SU-DHL-6 (cell line): Measurements from ENCODE around the gene RNF214.

Source experiments
- EZH2phosphoT487 ChIP-seq: fragments of 200-600 bp; sonication (generic), shearing (Covaris generic); conservative IDR thresholded peaks from 2 replicates; pipeline ENCODE4 v1.6.1; 2018; ENCODE audit warnings: mild to moderate bottlenecking, antibody characterized with exemption, low read length, moderate library complexity, mixed read lengths
- TF ChIP-seq, protein P1 (sequence below): fragments of 200-600 bp; sonication (generic); IDR thresholded peaks from one replicate; pipeline ENCODE4 v1.5.1; 2017; ENCODE audit warnings: antibody characterized with exemption, mild to moderate bottlenecking, low read length, moderate library complexity; ENCODE audit not compliant: insufficient read depth, poor library complexity, severe bottlenecking

DNA sequence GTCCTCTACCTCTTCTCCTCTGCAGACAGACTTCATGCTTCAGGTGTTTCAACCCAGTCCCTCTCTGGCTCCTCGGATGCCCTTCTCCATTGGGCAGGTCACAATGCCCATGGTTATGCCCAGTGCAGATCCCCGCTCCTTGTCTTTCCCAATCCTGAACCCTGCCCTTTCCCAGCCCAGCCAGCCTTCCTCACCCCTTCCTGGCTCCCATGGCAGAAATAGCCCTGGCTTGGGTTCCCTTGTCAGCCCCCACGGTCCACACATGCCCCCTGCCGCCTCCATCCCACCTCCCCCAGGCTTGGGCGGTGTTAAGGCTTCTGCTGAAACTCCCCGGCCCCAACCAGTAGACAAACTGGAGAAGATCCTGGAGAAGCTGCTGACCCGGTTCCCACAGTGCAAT lies 49.4 kb downstream of the RNF214 start:
- TF ChIP-seq, protein P1, sequence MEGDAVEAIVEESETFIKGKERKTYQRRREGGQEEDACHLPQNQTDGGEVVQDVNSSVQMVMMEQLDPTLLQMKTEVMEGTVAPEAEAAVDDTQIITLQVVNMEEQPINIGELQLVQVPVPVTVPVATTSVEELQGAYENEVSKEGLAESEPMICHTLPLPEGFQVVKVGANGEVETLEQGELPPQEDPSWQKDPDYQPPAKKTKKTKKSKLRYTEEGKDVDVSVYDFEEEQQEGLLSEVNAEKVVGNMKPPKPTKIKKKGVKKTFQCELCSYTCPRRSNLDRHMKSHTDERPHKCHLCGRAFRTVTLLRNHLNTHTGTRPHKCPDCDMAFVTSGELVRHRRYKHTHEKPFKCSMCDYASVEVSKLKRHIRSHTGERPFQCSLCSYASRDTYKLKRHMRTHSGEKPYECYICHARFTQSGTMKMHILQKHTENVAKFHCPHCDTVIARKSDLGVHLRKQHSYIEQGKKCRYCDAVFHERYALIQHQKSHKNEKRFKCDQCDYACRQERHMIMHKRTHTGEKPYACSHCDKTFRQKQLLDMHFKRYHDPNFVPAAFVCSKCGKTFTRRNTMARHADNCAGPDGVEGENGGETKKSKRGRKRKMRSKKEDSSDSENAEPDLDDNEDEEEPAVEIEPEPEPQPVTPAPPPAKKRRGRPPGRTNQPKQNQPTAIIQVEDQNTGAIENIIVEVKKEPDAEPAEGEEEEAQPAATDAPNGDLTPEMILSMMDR = no peak
- TF ChIP-seq EZH2phosphoT487 = no peak
